ENCODE data around the gene APBB2.

The APBB2 gene

DNA sequence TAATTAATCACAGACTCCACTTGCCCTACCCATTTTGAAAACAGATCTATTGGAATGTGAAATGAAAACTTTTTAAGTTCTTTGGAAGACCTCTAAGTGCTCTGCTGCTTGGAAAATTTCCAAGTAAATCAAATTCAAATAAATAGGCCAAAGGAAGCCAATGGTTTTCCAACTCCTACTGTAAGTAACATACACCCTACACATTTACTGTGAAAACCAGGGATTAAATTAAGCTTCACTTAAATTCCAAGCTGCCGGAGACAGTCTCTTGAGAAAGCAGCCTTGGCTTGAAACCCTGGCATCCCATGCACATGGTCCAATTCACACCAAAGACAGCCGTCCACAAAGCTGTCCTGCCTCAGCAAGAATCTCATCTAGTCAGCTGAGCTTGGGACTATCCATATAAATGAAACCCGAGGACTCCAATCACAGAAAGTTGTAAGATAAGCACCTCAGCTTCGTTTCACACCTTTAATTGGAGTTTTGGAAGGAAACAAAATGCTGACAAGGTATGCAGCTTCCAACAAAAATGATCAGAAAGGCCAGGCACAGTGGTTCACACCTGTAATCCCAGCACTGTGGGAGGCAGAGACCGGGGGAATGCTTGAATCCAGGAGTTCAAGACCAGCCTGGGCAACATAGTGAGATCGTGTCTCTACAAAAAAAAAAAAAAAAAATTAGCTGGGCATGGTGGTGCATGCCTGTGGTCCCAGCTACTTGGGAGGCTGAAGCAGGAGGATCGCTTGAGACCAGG, 88.6 kb downstream of the APBB2 start:
- TF ChIP-seq, protein P1, sequence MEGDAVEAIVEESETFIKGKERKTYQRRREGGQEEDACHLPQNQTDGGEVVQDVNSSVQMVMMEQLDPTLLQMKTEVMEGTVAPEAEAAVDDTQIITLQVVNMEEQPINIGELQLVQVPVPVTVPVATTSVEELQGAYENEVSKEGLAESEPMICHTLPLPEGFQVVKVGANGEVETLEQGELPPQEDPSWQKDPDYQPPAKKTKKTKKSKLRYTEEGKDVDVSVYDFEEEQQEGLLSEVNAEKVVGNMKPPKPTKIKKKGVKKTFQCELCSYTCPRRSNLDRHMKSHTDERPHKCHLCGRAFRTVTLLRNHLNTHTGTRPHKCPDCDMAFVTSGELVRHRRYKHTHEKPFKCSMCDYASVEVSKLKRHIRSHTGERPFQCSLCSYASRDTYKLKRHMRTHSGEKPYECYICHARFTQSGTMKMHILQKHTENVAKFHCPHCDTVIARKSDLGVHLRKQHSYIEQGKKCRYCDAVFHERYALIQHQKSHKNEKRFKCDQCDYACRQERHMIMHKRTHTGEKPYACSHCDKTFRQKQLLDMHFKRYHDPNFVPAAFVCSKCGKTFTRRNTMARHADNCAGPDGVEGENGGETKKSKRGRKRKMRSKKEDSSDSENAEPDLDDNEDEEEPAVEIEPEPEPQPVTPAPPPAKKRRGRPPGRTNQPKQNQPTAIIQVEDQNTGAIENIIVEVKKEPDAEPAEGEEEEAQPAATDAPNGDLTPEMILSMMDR (IDR thresholded peaks at IDR 0.05; ENCODE audit: low read depth, low read length), result no peak
- no peak overlapping the region for H3K4me3 ChIP-seq (replicated peaks in 1 of 2; ENCODE audit: low read depth in 2 of 2, low read length in 2 of 2)
- peak in 1 of 2 donors; percentile 23 for DNase-seq (ENCODE audit: low read depth in 2 of 2)

DNA sequence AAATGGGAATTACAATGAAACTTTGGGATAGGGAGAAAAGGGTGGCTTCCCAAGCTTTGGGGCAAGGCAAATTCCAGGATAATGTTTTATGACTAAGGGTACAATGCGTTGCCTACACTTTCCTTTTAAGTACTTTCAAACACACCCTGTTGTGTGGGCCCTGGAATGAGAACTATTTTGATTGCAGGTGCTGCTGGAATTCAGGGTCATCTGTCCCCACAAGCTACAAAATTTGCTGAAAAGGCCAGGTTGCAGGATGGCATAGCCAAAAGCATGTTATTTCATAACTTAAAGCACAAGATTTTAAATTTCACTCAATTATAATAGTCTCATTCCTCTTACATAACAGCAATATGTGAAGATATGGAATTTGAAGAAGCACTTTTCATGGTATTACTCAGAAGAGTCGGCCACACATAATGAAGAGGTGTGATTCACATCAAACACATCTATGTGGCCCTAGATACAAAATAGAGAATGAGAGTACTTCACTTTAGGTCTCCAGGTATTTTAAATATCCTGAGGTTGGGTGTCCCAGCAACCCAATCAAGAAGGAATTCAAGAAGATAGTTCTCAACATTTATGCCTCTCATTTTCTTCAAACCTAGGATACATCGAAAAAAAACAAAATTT, 89.3 kb downstream of the APBB2 start:
- H3K4me3 ChIP-seq (replicated peaks in 1 of 2; ENCODE audit: low read depth in 2 of 2, low read length in 2 of 2), result no peak overlapping the region
- no peak for DNase-seq (ENCODE audit: low read depth in 2 of 2)
- TF ChIP-seq, protein P1 (IDR thresholded peaks at IDR 0.05; ENCODE audit: low read depth, low read length), result no peak

DNA sequence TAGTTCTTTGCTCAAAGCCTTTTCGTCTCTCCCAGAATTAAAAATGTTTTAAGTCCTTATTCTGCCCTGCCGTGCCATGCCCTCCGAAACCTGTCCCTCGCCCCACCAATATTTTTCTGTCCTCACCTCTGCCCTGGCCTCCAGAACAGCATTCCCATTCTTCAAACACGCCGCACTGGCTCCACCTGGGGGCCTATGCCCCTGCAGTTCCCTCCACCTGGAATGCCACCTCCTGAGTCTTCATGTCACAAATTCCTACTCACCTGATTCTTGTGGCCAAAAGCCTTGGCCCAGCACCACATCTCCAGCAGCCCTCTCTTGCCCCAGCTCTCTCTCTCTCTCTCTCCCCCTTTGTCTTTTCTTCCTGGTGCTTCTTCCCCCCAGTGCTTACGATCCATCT, 91.6 kb downstream of the APBB2 start:
- no peak for DNase-seq (ENCODE audit: low read depth in 2 of 2)

DNA sequence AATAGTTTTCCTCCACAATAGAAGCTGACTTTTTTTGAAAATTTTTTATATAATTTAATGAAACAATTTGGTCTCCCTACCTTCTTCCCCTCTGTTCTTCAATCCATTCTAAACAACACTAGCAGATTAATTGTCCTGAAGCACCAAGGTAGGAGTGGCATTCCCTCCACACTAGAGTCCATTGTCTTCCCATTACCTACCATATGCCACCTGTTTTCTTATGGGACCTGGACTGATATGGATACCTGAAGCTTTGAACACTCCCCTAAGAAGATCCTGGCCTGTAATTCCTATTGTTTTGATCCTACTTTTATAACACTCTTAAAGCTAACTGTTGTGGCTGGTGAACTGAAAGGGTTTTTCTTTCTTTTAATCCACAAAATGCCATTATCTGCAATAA, 92.0 kb downstream of the APBB2 start:
- TF ChIP-seq, protein P1 (IDR thresholded peaks at IDR 0.05; ENCODE audit: low read depth, low read length), result no peak
- H3K4me3 ChIP-seq (replicated peaks in 1 of 2; ENCODE audit: low read depth in 2 of 2, low read length in 2 of 2), result no peak overlapping the region
- no peak for DNase-seq (ENCODE audit: low read depth in 2 of 2)

More for the DNA sequence above, 91.6 kb downstream of the APBB2 start:
- TF ChIP-seq, protein P1 (IDR thresholded peaks at IDR 0.05; ENCODE audit: low read depth, low read length), result no peak
- H3K4me3 ChIP-seq (replicated peaks in 1 of 2; ENCODE audit: low read depth in 2 of 2, low read length in 2 of 2), result no peak overlapping the region

DNA sequence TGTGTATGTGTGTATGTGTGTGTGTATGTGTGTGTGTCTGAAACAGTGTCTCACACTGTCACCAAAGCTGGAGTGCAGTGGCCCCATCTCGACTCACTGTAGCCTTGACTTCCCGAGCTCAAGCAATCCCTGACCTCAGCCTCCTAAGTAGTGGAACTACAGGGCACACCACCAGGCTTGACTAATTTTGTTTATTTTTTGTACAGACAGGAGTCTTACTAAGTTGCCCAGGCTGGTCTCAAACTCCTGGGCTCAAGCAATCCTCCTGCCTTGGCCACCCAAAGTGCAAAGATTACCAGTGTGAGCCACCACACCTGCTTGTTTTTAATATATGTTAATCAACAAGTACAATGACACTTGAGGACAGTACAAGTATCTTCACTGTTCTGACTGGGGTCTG, 92.4 kb downstream of the APBB2 start:
- H3K4me3 ChIP-seq (replicated peaks in 1 of 2; ENCODE audit: low read depth in 2 of 2, low read length in 2 of 2), result no peak overlapping the region
- no peak for DNase-seq (ENCODE audit: low read depth in 2 of 2)
- TF ChIP-seq, protein P1 (IDR thresholded peaks at IDR 0.05; ENCODE audit: low read depth, low read length), result no peak

DNA sequence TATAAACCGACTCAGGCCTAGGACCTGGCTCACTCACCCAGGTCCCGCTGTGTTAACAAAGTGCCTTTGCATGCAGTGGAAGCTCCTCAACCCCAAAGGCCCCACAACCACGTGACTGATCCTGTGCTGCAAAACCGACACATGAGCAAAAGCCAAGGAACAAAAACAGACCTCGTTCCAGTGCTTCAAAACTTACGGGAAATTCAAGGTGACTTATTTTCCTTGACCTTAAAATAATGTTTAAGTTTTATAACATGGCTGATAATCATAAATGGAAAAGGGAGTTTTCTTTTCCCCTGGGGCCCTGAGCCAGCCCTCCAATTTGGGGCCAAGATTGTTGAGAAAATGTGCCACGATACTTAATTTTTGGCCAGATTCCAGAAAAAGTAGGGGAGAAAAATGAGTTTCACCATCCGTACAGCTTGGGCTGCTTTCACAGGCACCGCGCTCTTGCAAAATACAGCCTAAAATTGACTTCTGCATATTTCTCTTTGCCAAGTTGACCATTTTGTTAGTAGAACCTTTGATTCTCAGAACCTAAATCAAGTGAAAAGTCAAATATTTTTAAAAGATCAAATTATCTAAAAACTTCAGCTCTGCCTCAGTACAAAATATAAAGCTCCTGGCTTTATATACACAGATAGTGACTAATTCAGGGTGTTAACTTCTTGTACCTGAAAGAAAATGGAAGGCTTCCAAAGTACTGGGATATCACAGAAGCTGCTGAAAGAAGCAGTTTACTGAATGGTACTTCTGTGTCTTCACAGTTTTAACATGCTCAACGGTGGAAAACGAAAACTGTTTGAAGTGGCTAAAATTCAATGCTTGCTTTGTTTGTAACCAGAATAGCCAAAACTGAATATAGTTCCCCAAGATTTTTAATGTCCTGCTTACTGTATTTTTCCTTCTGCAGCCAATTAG, 93.8 kb downstream of the APBB2 start:
- peak overlapping the region in 1 of 2 donors; percentile 10 for H3K4me3 ChIP-seq (replicated peaks in 1 of 2; ENCODE audit: low read depth in 2 of 2, low read length in 2 of 2)
- peak; percentile 83 to 93 for DNase-seq (ENCODE audit: low read depth in 2 of 2)
- TF ChIP-seq, protein P1 (IDR thresholded peaks at IDR 0.05; ENCODE audit: low read depth, low read length), result no peak
